ENCODE measurements around the gene HSP90AB1. TPM values are rescaled to one million over a fixed set of nuclear protein-coding genes. Genes with fewer than 3 reads are reported as not detected.

HSP90AB1 gene
- total and polyA plus RNA-seq, 9 of the 15 experiments (the other 6 are each of a cell fraction or from before 2014, with no cell fraction given): 1,780 to 3,358 (median 2,262) TPM

DNA sequence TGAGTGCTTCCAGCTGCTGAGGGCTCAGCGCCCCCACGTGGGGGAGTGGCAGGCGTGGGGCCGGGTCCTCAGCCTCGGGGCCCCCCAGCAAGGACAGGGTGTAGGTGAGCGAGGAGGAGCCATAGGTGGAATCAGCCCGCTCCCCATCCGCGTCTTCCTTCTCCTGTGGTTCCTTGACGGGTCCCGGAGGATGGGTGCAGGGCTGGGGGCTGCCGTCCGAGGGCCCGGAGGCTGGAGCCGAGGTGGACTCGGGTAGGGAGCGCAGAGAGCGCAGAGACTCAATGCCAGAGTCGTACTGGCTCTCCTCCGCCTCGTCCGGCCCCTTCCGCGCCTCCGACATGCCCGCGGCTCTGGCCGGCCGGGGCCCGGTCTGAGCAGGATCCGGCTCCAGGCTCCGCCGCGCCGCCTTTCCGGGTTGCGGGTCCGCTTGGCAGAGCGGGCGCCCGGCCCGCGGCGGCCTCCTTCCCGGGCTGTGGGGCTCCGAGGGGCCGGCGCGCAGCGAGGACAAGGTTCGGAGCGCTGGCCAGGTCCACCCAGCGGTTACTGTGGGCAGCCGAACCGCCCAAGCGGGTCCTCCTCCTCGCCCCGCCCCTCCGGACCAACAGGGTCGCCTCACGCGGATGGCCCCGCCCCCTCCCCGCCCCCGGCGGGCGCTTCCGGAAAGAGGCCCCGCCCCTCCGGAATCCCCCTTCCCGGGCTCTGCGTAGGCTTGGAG, 18.3 kb downstream of the HSP90AB1 start, which contains the start of gene NFKBIE (continued):
- TF ChIP-seq, protein P1, sequence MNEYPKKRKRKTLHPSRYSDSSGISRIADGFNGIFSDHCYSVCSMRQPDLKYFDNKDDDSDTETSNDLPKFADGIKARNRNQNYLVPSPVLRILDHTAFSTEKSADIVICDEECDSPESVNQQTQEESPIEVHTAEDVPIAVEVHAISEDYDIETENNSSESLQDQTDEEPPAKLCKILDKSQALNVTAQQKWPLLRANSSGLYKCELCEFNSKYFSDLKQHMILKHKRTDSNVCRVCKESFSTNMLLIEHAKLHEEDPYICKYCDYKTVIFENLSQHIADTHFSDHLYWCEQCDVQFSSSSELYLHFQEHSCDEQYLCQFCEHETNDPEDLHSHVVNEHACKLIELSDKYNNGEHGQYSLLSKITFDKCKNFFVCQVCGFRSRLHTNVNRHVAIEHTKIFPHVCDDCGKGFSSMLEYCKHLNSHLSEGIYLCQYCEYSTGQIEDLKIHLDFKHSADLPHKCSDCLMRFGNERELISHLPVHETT (CRISPR knock-in tag; conservative IDR thresholded peaks at IDR 0.05 in 1 of 2, IDR thresholded peaks at IDR 0.05 in 1 of 2): 0 out of 4 replicates have a peak, but pooled peaks of 1 of the 2 experiments have one; percentile 2
- no peak for TF ChIP-seq ZNF384 (IDR thresholded peaks at IDR 0.05; ENCODE audit: low read depth, low read length)
- peak; percentile 90 for TF ChIP-seq FIP1L1 (IDR thresholded peaks at IDR 0.05; ENCODE audit: low read depth, low read length, poor library complexity, severe bottlenecking)
- no peak for TF ChIP-seq HEY1 (CRISPR knock-in tag; IDR thresholded peaks at IDR 0.05; ENCODE audit: borderline replicate concordance)
- TF ChIP-seq SIX5 (IDR thresholded peaks at IDR 0.05; ENCODE audit: borderline replicate concordance in 1 of 2, insufficient read depth in 1 of 2, low read depth in 1 of 2, low read length in 2 of 2): no peak
- TF ChIP-seq, protein P2, sequence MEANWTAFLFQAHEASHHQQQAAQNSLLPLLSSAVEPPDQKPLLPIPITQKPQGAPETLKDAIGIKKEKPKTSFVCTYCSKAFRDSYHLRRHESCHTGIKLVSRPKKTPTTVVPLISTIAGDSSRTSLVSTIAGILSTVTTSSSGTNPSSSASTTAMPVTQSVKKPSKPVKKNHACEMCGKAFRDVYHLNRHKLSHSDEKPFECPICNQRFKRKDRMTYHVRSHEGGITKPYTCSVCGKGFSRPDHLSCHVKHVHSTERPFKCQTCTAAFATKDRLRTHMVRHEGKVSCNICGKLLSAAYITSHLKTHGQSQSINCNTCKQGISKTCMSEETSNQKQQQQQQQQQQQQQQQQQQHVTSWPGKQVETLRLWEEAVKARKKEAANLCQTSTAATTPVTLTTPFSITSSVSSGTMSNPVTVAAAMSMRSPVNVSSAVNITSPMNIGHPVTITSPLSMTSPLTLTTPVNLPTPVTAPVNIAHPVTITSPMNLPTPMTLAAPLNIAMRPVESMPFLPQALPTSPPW (CRISPR knock-in tag; IDR thresholded peaks at IDR 0.05): peak; percentile 85
- no peak for TF ChIP-seq ZNF507 (tag; conservative IDR thresholded peaks at IDR 0.05)
- no peak for TF ChIP-seq EZH2 (IDR thresholded peaks at IDR 0.05; ENCODE audit: borderline replicate concordance, low read depth, low read length)
- TF ChIP-seq KDM4B (IDR thresholded peaks at IDR 0.05; ENCODE audit: borderline replicate concordance in 2 of 2, low read depth in 1 of 2): 0 out of 4 replicates have a peak, but pooled peaks of 1 of the 2 experiments have one; percentile 12
- no peak for TF ChIP-seq ZNF584 (CRISPR knock-in tag; IDR thresholded peaks at IDR 0.05; ENCODE audit: low read depth)
- TF ChIP-seq ZBTB11 (CRISPR knock-in tag; IDR thresholded peaks at IDR 0.05): peak in 2 of 3 experiments; percentile 57 to 87; a peak in 3 of 6 replicates
- TF ChIP-seq PREB (CRISPR knock-in tag; IDR thresholded peaks at IDR 0.05): peak; percentile 83; the same call in 1 of the 2 replicates
- peak; percentile 95 for TF ChIP-seq KAT7 (CRISPR knock-in tag; IDR thresholded peaks at IDR 0.05; ENCODE audit: borderline replicate concordance)
- peak; percentile 62 for TF ChIP-seq ZFX (CRISPR knock-in tag; IDR thresholded peaks at IDR 0.05)
- TF ChIP-seq, protein P3, sequence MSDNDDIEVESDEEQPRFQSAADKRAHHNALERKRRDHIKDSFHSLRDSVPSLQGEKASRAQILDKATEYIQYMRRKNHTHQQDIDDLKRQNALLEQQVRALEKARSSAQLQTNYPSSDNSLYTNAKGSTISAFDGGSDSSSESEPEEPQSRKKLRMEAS (CRISPR knock-in tag; IDR thresholded peaks at IDR 0.05): peak; percentile 58; the same call in 1 of the 2 replicates
- no peak for TF ChIP-seq NFATC3 (IDR thresholded peaks at IDR 0.05)

Measured in K562 (cell line).